ENCODE results near the gene C22orf39.
"Not testable (repeated sequence)": the region's sequence is repeated elsewhere in the genome, so short reads cannot be mapped to it uniquely, and the experiment has no call there.

C22orf39 gene

DNA sequence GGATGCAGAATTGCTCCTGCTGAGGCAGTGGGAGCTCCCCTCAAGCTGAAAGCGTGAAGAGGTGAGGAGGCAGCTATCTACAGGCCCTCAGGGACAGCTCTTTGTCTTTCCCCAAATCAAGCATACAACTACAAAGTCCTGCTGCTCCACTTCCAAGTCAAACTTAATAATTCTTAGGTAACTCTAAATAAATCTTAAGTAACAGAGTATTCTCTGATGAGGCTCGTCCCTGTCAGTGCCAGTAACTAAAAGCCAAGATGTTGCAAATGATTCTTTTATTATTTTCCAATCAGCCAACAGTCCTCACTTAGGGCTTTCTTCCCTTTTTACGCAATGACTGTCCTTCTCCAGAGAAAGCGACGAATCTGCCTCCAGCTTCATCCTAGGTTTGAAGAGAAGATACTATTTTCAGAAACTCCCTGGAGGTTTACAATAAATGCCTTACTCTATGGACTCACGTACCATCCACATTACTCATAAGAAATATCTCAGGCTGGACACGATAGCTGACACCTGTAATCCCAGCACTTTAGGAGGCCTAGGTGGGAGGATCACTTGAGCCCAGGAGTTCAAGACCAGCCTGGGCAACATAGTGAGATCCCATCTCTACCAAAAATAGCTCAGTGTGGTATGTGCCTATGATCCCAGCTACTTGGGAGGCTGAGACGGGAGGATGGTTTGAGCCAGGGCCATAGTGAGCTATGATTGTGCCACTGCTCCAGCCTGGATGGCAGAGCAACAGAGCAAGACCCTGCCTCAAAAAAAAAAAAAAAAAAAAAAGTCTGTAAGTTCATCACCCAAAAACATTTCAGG lies 3.1 kb upstream of the C22orf39 start:
- DNase-seq = no peak

DNA sequence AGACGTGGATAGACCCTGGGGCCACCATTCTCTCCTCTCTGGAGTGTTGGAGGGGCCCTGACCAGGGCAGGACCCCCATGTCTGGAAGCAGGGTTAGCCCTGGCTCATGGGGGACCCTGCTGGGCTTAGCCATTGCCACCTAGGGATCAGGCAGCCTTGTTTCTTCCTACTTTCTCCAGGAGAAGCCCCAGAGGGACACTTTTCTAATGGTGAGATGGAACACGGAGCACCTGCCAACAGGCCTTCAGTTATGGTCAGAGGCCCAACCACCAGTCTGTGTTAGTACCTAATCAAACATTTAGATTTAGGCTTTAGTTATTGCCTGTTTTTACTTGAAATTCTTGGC lies 1.9 kb upstream of the C22orf39 start:
- DNase-seq = no peak

DNA sequence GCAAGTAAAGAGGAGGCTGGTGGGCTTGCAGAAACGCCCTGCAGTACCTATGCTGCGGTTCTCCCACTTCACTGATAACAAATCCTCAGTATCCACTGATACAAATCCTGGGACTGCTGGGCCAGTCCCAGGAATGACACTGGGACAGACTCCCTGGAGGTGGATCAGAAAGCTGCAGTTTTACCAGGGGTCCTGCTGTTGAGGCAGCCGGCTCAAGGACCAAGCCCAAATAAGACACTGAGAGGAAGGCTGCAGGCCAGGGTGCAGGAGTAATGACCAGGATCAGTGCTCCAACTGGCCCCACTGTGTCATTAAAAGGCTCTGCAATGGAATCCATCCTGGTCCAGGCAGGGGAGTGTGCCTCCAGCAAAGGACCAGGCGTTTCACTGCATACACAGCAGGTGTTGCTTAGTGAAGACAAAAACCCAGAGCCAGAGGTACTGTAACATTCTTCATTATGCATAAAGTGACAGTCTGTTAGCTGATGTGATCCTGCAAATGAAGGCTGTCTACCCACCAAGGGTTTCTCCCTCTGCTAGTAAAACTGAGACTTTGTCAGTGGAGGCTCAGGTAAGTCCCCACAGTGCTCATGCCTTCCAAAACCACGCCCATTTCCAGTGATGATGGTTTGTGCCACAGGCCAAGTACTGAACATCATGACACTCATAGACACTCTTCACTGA lies 1.4 kb upstream of the C22orf39 start:
- DNase-seq = peak; percentile 49

DNA sequence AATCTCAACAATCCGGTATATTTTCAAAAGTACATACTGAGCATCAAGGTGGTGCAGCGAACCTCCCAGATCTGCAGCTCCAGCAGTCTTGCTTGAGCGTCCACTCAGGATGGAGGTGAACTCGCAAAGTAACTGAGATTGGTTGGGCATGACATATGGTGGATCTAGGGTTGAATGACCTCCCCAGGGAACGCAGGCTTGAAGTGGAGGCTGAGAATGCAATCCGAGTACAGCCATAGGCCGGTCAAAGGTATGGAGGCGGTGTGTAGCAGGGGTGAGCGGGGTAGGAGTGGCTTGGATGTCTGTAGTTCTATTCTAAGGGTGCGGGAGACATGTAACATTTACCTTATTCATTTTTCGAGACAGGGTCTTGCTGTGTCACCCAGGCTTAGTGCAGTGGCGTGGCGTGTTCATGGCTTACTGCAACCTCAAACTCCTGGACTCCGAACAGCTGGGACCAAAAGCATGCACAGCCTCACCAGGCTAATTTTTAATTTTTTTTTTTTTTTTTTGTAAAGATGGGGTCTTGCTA lies 631 bp upstream of the C22orf39 start:
- DNase-seq = peak; percentile 11

DNA sequence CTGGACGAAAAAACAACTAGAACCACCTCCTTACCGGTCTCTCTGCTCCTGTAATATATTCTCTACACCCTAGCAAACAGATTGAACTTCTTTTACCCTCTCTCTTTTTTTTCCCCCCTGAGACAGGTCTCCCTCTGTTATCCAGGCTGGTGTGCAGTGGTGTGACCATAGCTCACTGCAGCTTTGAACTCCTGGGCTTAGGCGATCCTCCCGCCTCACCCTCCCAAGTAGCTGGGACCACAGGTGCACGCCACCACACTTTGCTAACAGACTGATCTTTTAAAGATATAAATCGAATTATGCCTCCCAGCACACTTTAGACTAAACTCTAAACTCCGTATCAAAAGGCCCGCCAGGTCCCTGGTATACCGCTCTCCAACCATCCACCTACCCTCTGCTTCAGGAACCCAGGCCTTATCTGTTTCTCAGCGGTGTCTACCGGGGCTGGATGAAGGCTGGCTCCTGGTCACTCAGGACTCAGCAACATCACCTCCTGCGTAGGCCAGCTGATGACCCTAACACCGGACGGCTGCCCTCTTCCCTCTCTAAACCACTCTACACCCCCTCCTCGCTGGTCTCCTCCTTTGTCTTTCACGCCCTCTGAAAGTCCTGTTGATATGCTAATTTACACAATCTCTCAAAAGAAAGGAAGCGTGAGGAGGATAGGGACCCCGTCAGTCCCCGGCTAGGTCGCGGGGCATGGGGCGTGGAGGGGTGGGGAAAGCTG lies 745 bp downstream of the C22orf39 start:
- DNase-seq = no peak

DNA sequence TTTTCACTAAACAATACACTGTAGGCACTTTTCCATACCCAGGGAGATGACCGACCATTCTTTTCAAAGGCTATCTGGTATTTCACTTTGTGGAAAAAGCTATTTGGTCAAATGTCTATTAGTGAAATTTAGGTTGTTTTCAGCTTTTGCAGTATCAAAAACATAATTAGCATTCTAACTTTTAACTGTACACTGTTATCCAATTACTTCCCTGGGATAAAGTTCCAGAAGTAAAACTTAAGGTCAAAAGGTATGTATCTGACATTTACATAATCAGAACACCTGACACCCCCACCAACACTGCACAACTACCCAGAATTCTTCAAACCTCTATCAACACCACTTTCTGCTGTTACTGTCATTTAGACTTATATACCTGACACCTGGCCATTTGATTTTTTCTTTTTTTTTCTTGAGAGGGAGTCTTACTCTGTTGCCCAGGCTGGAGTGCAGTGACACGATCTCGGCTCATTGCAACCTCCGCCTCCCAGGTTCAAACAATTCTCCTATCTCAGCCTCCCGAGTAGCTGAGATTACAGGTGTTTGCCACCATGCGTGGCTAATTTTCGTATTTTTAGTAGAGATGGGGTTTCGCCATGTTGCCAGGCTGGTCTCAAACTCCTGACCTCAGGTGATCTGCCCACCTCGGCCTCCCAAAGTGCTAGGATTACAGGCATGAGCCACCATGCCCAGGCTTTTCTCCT lies 2.1 kb downstream of the C22orf39 start:
- not testable (repeated sequence) for DNase-seq

DNA sequence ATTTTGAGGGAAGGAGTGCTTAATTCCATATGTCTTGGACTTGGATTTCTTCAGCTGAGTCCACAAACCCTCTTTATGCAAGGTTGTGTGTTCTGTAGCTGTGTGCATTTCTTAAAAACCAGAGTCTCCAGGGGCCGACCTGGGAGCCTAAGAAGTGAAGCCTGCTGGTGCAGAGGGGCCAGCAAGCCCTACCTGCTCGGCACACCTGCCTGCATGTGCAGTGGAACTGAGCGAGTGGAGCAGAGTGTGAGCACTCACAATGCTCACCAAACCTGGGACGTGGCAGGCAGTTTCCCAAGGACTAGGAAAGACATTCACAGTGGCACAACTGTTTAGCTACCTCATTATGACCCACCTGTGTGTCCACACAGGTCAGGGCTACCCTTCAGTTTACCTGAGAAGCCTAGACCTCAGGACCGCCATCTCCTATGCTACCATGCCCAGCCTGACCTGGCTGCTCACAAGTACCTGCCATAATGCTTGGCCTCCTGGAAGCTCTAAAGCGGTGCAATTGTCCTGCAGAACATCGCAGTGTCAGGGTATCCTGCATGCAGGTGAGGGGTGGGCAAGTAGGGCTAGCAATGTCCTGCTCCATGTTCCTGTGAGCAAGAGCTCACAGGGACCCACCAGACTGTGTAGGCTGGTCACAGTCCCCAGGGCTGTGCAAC lies 3.8 kb downstream of the C22orf39 start:
- DNase-seq = no peak

DNA sequence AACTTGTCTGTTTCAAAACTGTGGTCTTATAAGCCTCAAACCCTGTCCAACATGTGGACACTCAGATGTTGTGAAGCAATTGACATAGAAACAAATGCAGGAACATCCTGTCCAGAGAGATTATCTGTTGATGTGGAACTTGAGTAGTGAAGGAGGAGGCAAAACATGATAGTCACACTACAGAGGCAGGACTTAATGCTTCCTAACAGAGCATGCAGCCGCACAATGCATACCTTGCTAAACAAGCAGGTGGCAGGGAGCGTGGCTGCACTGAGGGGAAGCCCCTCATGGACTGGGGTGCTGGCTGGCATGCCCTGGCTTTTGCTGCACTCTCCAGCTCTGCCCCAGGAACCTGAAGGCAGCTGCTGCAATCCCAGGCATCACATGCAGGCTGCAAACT lies 5.3 kb downstream of the C22orf39 start:
- no peak for DNase-seq

DNA sequence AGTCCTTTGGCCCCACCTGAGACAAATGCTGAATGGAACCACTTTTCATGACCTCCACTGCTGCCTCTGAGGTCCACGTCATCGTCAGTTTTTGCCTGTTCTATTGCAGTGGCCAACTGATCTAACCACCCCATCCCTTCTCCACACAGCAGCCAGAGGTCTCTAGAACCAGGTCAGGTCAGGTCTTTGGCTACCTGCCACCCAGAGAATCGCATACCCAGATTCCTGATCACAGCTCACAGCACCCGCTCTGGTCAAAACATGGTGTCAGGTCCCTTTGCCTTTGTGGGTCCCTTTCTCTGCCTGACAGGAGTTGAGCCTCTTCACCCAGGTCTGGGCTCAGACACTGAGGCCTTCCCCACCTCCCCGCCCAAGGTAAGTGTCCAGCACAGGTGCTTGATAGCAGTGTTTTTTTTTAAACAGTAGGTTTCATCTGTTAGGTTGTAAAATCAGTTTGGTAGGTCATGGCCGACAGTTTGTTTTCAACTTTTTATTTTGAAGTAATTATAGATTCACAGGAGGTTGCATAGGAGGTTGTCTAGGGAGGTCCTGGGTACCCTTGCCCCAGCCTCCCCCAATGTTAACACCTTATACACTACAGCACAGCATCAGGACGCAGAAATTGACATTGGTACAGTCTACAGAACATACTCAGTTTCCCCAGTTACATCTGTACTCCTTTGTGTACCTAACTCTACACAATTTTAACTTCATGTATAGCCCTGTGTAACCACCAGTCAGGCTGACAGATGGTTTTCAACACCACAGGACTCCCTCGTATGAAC lies 6.9 kb downstream of the C22orf39 start:
- DNase-seq = no peak

DNA sequence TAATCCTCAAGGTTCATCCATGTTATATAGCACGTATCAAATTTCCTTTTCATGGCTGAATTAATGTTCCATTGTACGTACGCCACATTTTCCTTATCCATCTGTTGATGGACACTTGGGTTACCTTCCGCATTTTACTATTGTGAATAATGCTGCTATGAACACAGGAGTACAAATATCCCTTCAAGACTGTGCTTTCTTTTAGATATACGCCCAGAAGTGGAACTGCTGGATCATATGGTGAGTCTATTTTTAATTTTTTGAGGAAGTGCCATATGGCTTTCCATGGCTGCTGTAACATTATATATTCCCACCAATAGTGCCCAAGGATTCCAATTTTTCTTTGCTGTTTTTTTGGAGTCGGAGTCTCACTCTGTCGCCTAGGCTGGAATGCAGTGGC lies 9.2 kb downstream of the C22orf39 start:
- no peak for DNase-seq

DNA sequence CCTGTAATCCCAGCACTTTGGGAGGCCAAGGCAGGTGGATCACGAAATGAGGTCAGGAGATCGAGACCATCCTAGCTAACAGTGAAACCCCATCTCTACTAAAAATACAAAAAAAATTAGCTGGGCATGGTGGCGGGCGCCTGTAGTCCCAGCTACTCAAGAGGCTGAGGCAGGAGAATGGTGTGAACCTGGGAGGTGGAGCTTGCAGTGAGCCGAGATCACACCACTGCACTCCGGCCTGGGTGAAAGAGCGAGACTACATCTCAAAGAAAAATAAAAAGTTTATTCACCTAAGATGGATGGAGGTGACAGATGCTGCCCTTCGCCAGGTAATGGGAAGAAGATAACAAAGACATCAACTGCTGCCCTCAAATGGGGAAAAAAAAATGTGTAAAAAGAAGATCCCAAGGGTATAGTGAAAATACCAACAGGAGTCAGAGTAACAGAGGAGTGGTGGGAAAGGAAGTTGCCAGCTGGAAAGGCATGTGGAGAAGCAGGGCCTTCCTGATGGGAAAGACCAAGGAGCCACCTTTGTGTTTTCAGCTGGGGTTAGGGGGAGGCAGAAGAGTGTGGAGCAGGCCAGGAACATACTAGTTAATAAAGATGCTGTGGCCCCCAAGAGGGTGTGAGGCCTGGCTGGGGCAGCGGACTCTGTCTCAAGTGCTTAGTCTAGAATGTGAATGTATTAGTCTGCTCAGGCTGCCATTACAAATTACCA lies 10.9 kb downstream of the C22orf39 start:
- not testable (repeated sequence) for DNase-seq

DNA sequence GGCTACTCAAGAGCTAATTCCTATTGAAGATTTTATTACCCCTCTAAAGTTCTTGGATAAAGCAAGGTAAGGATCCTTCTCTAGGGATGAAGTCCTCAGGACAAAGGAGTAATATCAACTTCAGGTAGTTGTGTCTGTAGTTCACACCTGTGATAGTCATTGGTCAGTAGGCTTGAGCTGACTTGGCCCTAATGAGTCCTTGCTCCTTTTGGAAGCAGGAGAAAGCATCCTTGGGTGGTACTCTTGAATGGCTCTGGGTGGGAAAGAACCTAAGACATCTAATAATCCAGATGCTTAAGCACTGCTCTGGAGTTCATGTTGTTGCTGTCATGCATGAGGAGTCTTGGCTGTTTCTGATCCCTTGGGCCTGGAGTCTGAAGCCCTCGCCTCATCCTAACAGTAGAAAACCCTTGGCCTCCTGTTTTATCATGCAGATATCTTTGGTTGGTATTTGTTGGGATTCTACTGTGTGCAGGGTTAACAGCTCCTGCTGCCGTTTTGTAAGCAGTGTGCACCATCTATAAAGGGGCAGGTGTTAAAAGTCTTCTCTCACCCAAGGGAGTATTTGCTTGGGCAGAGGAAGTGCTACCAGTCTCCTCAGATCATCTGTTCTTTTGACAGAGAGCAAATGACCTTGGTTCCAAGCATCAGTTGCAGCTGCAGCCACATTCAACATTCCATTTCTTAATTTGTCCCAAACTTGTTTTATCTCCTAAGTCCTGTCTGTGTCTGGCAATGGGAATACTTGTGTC lies 12.5 kb downstream of the C22orf39 start:
- no peak for DNase-seq

DNA sequence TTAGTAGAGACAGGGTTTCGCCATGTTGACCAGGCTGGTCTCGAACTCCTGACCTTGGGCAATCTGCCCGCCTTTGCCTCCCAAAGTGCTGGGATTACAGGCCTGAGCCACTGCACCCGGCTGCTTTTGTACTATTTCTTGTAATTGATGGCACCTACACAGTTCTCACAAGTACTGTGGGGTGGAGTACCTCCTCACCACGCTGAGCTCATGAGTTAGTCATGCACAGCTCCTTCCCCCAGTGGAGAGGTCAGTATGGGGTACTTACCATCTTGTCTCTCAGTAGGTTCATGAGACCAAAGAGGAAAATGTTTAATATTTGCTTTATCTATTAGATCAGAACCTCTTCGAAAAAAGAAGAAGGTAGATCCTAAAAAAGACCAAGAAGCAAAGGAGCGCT lies 13.1 kb downstream of the C22orf39 start:
- no peak for DNase-seq

DNA sequence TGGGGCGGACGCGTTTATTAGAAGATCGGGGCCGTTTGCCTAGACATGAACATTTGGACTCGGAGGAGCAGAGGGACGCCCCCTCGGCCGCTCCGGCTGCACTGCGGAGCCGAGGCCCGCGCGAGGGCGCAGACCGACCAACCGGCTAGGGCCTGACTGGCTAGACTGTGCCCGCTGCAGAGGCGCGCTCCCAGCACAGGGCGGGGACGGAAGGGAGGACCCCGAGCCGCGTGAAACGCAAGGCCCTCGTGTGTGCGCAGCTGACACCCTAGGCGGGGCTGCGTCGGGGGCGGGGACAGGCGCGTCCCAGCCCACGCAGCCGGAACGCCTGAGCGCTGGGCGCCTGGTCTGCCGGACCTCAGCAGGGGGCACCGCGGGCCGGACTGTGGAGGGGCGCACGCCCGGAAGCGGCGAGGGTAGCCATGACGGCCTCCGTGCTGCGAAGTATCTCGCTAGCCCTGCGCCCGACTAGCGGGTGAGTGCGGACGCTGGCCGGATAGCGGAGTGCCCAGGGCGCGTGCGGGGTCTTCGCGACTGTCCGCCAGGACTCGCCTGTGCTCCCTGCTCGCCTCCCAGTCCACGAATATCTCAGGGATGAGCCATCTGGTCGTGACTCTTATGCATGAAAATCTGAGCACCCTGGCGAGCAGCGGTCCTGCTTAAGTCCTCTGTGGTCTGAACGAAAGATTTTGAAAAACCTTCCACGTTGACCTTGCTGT lies 15.2 kb downstream of the C22orf39 start, which contains the start of gene MRPL40:
TSS of gene MRPL40 (plus strand) at position 413 of the 719 bp plus-strand sequence. CDS start at position 423, 10 bp downstream.
- DNase-seq = peak; percentile 91

DNA sequence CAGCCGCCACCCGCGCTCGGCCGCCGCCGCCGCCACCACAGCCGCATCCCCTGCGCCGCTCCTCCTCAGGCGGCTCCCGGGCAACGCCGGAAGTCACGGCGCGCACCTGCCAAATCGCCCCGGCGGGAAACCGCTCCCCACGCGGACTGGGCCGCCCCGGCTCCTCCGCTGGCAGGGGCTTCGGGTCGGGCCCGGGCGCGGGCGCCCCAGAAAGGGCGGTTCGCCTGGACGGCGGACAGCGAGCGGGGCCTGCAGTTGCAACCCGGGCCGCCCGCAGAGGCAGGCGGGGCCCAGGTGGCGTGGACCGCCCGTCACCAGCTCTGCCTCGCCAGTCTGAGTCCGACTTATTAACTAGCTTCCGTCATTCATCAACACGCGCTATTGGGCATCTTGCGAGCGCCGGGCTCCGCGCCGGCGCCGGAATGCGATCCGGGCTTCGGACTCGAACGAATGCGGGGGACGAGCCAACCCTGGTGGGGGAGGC lies 15.8 kb downstream of the C22orf39 start, which contains the start of gene HIRA:
TSS of gene HIRA (minus strand) at position 85 of the 484 bp plus-strand sequence. CDS start 257 bp downstream, outside the sequence.
- DNase-seq = peak; percentile 90

DNA sequence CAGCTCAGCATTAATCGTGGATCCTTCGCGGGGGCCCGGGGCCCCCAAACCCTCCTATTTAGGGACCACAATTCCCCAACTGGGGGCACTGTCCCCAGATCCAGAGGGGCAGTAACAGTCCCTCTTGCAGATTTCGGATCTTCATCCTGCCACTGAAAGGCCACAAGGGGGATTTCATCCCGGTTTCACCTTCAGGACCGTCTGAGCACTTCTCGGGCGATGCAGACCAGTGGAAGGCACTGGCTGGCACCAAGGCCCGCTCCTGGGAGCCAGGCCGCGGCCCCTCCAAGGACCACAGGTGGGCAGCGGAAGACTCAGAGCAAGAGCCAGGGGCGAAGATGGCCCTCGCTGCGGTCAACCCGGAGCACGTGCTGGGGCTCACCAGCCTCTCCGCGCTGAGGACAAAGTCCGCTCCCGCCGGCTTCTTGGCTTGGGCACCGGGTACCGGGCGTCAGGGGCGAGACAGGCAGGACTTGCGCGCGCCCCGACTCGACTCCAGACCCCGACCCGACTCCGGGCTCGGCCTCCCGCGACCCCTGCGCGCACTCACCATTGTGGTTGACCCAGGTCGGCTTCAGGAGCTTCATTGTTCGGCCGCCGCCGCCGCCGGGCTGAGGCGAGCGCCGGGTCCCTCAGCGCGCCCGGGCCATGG lies 16.5 kb downstream of the C22orf39 start:
- peak; percentile 22 for DNase-seq

DNA sequence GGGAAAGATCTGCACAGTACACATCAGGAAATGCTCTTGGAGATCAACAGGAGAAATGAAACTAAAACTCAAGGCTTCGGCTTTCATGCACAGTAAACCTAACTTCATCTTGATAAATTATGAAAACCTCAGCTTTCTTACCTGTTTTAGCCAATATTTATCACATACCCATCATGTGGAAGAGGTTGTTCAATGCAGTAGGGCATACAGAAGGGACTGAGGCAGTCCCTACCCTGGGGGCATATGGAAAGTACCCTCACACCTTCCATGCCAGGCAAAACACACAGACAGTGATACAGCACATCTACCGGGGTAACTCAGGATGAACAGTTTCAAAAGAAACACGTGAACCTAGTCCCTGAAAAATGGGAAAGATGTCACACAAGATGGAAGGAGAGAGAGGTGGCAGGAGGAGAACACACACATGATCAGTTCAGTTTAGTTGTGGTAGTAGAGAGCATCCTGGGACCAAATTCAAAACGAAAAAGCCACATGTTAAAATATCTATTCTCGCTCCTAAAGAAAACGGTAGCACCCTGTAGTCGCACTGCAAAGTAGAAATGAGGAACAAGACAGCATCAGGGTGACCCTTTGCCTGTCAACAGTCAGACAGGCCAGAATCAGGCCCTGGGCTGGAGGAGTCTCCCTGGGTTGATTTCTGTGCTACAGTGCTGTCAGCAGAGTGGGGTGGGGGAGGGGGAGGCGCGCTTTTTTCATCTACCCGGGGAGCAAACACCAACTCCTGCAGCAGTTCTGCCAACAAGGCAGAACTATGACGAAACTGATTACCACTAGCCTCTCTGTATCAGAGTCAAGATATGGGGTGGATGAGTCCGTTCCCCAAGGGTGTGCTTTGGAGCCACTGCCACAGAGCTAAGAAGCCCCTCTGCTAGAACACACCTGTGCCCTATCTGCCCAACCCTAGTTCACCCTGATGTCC lies 17.3 kb downstream of the C22orf39 start:
- peak; percentile 37 for DNase-seq

All from activated naive CD4-positive, alpha-beta T cell treated with Interleukin-2 at 50 U/mL for 16 hours (primary cell).